Measurements from ENCODE around the gene PTPRG. TPM values are rescaled to one million over a fixed set of nuclear protein-coding genes. Genes with fewer than 3 reads are reported as not detected.

Gene PTPRG
- total RNA-seq, 1 experiment from 2014 or later = 0.73 TPM

- no peaks in the 10 kb centered on the region for H3K36me3 ChIP-seq (ENCODE audit: low read depth, low read length)
- TF ChIP-seq EZH2 (IDR thresholded peaks at IDR 0.05; ENCODE audit: low read length, unreplicated experiment) = no peak
- TF ChIP-seq CTCF (conservative IDR thresholded peaks at IDR 0.05; ENCODE audit: low read depth, low read length) = no peak
- TF ChIP-seq EZH2phosphoT487 (IDR thresholded peaks at IDR 0.05; ENCODE audit: borderline replicate concordance, low read length) = no peak
- ChIA-PET POLR2A (ENCODE audit: unreplicated experiment) (no interaction called here), CTCF (no interaction called here)
- no peak for DNase-seq
- H3K4me3 ChIP-seq (ENCODE audit: low read length) = no peak overlapping the region
- no peaks in the 10 kb centered on the region for H3F3A ChIP-seq (ENCODE audit: low read length, unreplicated experiment)
- H3K9me2 ChIP-seq (replicated peaks; ENCODE audit: low read length) = no peaks in the 10 kb centered on the region
- intact Hi-C loops (cut with micrococcal nuclease) = no loop called here
- H3K27me3 ChIP-seq (ENCODE audit: low read length) = no peaks in the 10 kb centered on the region
- BruUV-seq (replicated peaks) = no TSS peak
- H3K27ac ChIP-seq (ENCODE audit: low read length) = no peak overlapping the region
- no peaks in the 10 kb centered on the region for H3K4me1 ChIP-seq (ENCODE audit: insufficient read depth, low read length)
- no peak overlapping the region for H3K9ac ChIP-seq (ENCODE audit: low read length)
- no peak for ATAC-seq
- H3K9me3 ChIP-seq (ENCODE audit: low read length) = peaks cover 4% of the 10 kb centered on the region; the same call in 1 of the 2 replicates
- H2AFZ ChIP-seq (ENCODE audit: low read length) = no peak overlapping the region
- H4K20me1 ChIP-seq (ENCODE audit: low read length) = no peaks in the 10 kb centered on the region
- no peaks in the 10 kb centered on the region for H3K79me2 ChIP-seq (ENCODE audit: low read length)
- H3K4me2 ChIP-seq (ENCODE audit: low read length) = no peak overlapping the region
Measured at GRCh38 chr3:61632568-61633175, 71.3 kb downstream of the PTPRG start.

- Histone ChIP-seq H4K20me1 (ENCODE audit: low read length) (no peaks in the 10 kb centered on the region), H3K27me3 (ENCODE audit: low read length) (no peaks in the 10 kb centered on the region), H3K9me2 (replicated peaks; ENCODE audit: low read length) (no peaks in the 10 kb centered on the region), H2AFZ (ENCODE audit: low read length) (no peak overlapping the region), H3K36me3 (ENCODE audit: low read depth, low read length) (no peaks in the 10 kb centered on the region), H3K4me2 (ENCODE audit: low read length) (no peak overlapping the region), H3K27ac (ENCODE audit: low read length) (no peak overlapping the region), H3K9ac (ENCODE audit: low read length) (no peak overlapping the region), H3F3A (ENCODE audit: low read length, unreplicated experiment) (no peaks in the 10 kb centered on the region), H3K4me1 (ENCODE audit: insufficient read depth, low read length) (no peaks in the 10 kb centered on the region), H3K4me3 (ENCODE audit: low read length) (no peak overlapping the region), H3K79me2 (ENCODE audit: low read length) (no peaks in the 10 kb centered on the region), H3K9me3 (ENCODE audit: low read length) (peaks cover 4% of the 10 kb centered on the region; the same call in 1 of the 2 replicates)
- CTCF ChIA-PET = no interaction called here
- POLR2A ChIA-PET (ENCODE audit: unreplicated experiment) = no interaction called here
- no peak for TF ChIP-seq CTCF (conservative IDR thresholded peaks at IDR 0.05; ENCODE audit: low read depth, low read length)
- TF ChIP-seq EZH2 (IDR thresholded peaks at IDR 0.05; ENCODE audit: low read length, unreplicated experiment) = no peak
- TF ChIP-seq EZH2phosphoT487 (IDR thresholded peaks at IDR 0.05; ENCODE audit: borderline replicate concordance, low read length) = no peak
- ATAC-seq (no peak), DNase-seq (no peak)
- BruUV-seq (replicated peaks) = no TSS peak
- intact Hi-C loops (cut with micrococcal nuclease) = no loop called here
Measured at GRCh38 chr3:61634678-61635077, 73.3 kb downstream of the PTPRG start.

All from PC-3 (cell line).